Ramos (cell line): ENCODE data around the gene BMP7.

Experiments
- in situ Hi-C: fragments of 300-500 bp; cut with MboI; formaldehyde crosslinking; loops from one replicate; pipeline ENCODE4 v1.14.3; 2022; ENCODE audit warnings: low sequenced_read_pairs; ENCODE audit not compliant: unreplicated experiment

BMP7 gene

GRCh38 chr20:57179265-57179664 lies 87.2 kb downstream of the BMP7 start:
- in situ Hi-C loops = no loop called here

GRCh38 chr20:57178582-57179111 lies 87.8 kb downstream of the BMP7 start:
- in situ Hi-C loops = no loop called here

- in situ Hi-C loops = no loop called here
Measured at GRCh38 chr20:57177636-57178280, 88.7 kb downstream of the BMP7 start.

GRCh38 chr20:57176842-57177241 lies 89.6 kb downstream of the BMP7 start:
- in situ Hi-C loops = no loop called here

- in situ Hi-C loops = no loop called here
Measured at GRCh38 chr20:57175397-57176010, 90.9 kb downstream of the BMP7 start.

- in situ Hi-C loops = no loop called here
Measured at GRCh38 chr20:57174737-57175136, 91.7 kb downstream of the BMP7 start.

GRCh38 chr20:57173986-57174385 lies 92.5 kb downstream of the BMP7 start:
- in situ Hi-C loops = no loop called here

- in situ Hi-C loops = no loop called here
Measured at GRCh38 chr20:57173041-57173440, 93.4 kb downstream of the BMP7 start.

- in situ Hi-C loops = no loop called here
Measured at GRCh38 chr20:57170343-57170742, 96.1 kb downstream of the BMP7 start.

GRCh38 chr20:57169162-57169561 lies 97.3 kb downstream of the BMP7 start:
- in situ Hi-C loops = no loop called here

GRCh38 chr20:57167971-57168701 lies 98.3 kb downstream of the BMP7 start:
- in situ Hi-C loops = no loop called here

GRCh38 chr20:57167292-57167655 lies 99.2 kb downstream of the BMP7 start:
- in situ Hi-C loops = no loop called here

GRCh38 chr20:57166568-57167291 lies 99.7 kb downstream of the BMP7 start:
- in situ Hi-C loops = no loop called here

GRCh38 chr20:57165427-57166004 lies 100.9 kb downstream of the BMP7 start:
- in situ Hi-C loops = no loop called here

- in situ Hi-C loops = no loop called here
Measured at GRCh38 chr20:57164872-57165271, 101.6 kb downstream of the BMP7 start.

- in situ Hi-C loops = no loop called here
Measured at GRCh38 chr20:57163041-57163440, 103.4 kb downstream of the BMP7 start.

- in situ Hi-C loops = no loop called here
Measured at GRCh38 chr20:57162362-57162652, 104.1 kb downstream of the BMP7 start.

- in situ Hi-C loops = no loop called here
Measured at GRCh38 chr20:57161478-57162361, 104.7 kb downstream of the BMP7 start.

GRCh38 chr20:57160985-57161384 lies 105.5 kb downstream of the BMP7 start:
- in situ Hi-C loops = no loop called here
